ENCODE data around the gene CASTOR1.

Gene CASTOR1

GRCh38 chr22:30244066-30244465 is 45.2 kb downstream of the CASTOR1 start:
- DNase-seq = no peak

GRCh38 chr22:30243661-30244060 is 45.6 kb downstream of the CASTOR1 start:
- DNase-seq = no peak

- no peak for DNase-seq
Measured at GRCh38 chr22:30241576-30242371, 47.5 kb downstream of the CASTOR1 start.

- DNase-seq = no peak
Measured at GRCh38 chr22:30240541-30241417, 48.5 kb downstream of the CASTOR1 start.

GRCh38 chr22:30239488-30240405 is 49.6 kb downstream of the CASTOR1 start:
- DNase-seq = no peak

- DNase-seq = no peak
Measured at GRCh38 chr22:30238661-30239487, 50.4 kb downstream of the CASTOR1 start.

GRCh38 chr22:30238136-30238535 is 51.2 kb downstream of the CASTOR1 start:
- DNase-seq = no peak

- no peak for DNase-seq
Measured at GRCh38 chr22:30236875-30237274, 52.4 kb downstream of the CASTOR1 start.

- no peak for DNase-seq
Measured at GRCh38 chr22:30235687-30236170, 53.6 kb downstream of the CASTOR1 start.

Measured in stimulated activated naive CD4-positive, alpha-beta T cell treated with Interleukin-2 at 50 U/mL for 16 hours (primary cell).